ENCODE measurements around the gene GPR3. TPM values are rescaled to one million over a fixed set of nuclear protein-coding genes. Genes with fewer than 3 reads are reported as not detected.

The GPR3 gene
- total RNA-seq, 1 experiment from 2014 or later = 0.95 TPM

DNA sequence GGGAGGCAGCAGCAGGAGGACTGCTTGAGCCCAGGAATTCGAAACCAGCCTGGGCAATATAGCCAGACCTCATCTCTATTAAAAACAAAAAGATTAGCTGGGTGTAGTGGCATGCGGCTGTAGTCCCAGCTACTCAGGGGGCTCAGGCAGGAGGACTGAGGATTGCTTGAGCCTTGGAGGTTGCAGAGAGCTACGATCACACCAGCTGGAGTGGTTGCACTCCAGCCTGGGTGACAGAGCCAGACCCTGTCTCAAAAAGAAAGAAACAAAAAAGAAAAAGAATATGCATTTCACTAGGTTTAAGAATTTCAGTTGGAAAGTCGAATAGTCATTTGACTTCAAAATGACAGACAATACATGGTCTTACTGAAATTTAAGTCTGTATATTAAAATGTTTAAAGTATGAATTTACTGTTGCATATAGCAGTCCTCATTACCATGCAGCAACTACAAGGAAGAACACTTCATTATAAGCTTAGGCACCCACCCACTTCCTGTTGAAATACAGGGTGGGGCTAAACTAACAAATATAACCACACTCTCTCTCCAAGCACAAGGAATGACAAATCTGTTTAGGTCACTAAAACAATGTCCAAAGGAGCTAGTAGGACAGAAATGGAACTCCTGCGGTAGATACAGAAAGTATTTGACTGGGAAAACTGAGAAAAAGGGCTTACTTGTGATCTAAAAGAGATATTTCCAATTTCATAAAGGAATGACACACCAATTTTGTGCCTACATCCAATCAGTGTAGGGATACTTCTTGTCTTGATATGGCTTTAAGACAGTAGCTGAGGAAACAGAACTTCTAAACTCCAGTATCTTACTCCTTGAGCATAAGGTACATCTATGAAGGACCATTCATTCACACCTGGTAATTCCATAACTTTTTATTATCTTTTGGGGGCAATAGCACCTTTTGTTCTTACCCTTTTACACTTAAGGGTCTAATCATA lies 44.1 kb downstream of the GPR3 start:
- intact Hi-C loops (cut with micrococcal nuclease; ENCODE audit: unreplicated experiment) = no loop called here
- DNase-seq (ENCODE audit: low read depth, low spot score) = peak; percentile 43
- ChIA-PET CTCF (no interaction called here), POLR2A (interaction anchor here (0.6 kb wide), 1 partner anchor 130 kb away, joined by 4 read pairs; no protein-coding TSS in a partner anchor)
- no peaks in the 10 kb centered on the region for H3K27me3 ChIP-seq (ENCODE audit: control insufficient read depth, insufficient read depth, low read length)
- no peak for TF ChIP-seq TCF7L2 (IDR thresholded peaks at IDR 0.05; ENCODE audit: low read depth, low read length)
- TF ChIP-seq, protein P1, sequence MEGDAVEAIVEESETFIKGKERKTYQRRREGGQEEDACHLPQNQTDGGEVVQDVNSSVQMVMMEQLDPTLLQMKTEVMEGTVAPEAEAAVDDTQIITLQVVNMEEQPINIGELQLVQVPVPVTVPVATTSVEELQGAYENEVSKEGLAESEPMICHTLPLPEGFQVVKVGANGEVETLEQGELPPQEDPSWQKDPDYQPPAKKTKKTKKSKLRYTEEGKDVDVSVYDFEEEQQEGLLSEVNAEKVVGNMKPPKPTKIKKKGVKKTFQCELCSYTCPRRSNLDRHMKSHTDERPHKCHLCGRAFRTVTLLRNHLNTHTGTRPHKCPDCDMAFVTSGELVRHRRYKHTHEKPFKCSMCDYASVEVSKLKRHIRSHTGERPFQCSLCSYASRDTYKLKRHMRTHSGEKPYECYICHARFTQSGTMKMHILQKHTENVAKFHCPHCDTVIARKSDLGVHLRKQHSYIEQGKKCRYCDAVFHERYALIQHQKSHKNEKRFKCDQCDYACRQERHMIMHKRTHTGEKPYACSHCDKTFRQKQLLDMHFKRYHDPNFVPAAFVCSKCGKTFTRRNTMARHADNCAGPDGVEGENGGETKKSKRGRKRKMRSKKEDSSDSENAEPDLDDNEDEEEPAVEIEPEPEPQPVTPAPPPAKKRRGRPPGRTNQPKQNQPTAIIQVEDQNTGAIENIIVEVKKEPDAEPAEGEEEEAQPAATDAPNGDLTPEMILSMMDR (IDR thresholded peaks at IDR 0.05) = no peak
- TF ChIP-seq, protein P2, sequence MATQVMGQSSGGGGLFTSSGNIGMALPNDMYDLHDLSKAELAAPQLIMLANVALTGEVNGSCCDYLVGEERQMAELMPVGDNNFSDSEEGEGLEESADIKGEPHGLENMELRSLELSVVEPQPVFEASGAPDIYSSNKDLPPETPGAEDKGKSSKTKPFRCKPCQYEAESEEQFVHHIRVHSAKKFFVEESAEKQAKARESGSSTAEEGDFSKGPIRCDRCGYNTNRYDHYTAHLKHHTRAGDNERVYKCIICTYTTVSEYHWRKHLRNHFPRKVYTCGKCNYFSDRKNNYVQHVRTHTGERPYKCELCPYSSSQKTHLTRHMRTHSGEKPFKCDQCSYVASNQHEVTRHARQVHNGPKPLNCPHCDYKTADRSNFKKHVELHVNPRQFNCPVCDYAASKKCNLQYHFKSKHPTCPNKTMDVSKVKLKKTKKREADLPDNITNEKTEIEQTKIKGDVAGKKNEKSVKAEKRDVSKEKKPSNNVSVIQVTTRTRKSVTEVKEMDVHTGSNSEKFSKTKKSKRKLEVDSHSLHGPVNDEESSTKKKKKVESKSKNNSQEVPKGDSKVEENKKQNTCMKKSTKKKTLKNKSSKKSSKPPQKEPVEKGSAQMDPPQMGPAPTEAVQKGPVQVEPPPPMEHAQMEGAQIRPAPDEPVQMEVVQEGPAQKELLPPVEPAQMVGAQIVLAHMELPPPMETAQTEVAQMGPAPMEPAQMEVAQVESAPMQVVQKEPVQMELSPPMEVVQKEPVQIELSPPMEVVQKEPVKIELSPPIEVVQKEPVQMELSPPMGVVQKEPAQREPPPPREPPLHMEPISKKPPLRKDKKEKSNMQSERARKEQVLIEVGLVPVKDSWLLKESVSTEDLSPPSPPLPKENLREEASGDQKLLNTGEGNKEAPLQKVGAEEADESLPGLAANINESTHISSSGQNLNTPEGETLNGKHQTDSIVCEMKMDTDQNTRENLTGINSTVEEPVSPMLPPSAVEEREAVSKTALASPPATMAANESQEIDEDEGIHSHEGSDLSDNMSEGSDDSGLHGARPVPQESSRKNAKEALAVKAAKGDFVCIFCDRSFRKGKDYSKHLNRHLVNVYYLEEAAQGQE (IDR thresholded peaks at IDR 0.05; ENCODE audit: insufficient read depth in 1 of 2, low read depth in 2 of 2, low read length in 1 of 2) = no peak
- no peak for TF ChIP-seq POLR2AphosphoS5 (IDR thresholded peaks at IDR 0.05; ENCODE audit: low read depth, low read length)
- no peak for TF ChIP-seq SIN3A (IDR thresholded peaks at IDR 0.05; ENCODE audit: borderline replicate concordance, insufficient read depth, low read depth, low read length)
- BruUV-seq (replicated peaks) = no TSS peak
- no peak overlapping the region for H3K27ac ChIP-seq (ENCODE audit: low read length)
- H3K9me3 ChIP-seq (ENCODE audit: control insufficient read depth, insufficient read depth, low read depth, low read length) = no peaks in the 10 kb centered on the region
- no peaks in the 10 kb centered on the region for H3K36me3 ChIP-seq (ENCODE audit: control insufficient read depth, insufficient read depth, low read length)
- H3K4me1 ChIP-seq (ENCODE audit: control insufficient read depth, insufficient read depth, low read length) = peaks cover 15% of the 10 kb centered on the region
- ATAC-seq = 0 out of 2 replicates have a peak, but pooled peaks have one; percentile 52
- in situ Hi-C loops (cut with HindIII; ENCODE audit: low pct_unique_long_range_greater_than_20kb, low sequenced_read_pairs) = no loop called here
- H3K4me3 ChIP-seq (ENCODE audit: low read depth in 2 of 2, low read length in 2 of 2) = no peak overlapping the region

DNA sequence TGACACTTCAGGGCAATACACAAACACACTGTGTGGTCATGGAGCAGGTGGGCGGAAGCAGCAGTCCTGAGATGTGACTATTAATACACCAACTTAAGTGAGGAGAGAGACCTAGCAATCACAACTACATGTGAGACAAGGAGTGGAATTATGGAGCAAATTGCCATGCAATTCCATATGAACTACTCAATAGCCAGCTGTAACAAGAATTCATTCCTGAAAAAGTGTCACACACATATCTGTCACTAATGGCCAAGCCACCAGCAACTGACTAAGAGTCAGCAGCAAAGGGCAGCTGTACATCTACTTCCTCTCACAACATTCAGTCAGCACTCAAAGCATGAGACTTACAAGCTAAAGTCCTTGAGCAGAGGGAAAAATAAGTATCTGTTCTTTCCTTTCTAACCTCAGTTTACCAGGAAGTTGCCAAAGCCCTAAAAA lies 46.2 kb downstream of the GPR3 start:
- ChIA-PET POLR2A (no interaction called here), CTCF (interaction anchor here (0.6 kb wide), 1 partner anchor 756 kb away, joined by 3 read pairs; no protein-coding TSS in a partner anchor)
- no TSS peak for BruUV-seq (replicated peaks)

More for the DNA sequence above, 46.2 kb downstream of the GPR3 start:
- ATAC-seq (no peak), DNase-seq (ENCODE audit: low read depth, low spot score) (no peak)
- Histone ChIP-seq H3K9me3 (ENCODE audit: control insufficient read depth, insufficient read depth, low read depth, low read length) (no peaks in the 10 kb centered on the region), H3K4me1 (ENCODE audit: control insufficient read depth, insufficient read depth, low read length) (peaks cover 15% of the 10 kb centered on the region), H3K27me3 (ENCODE audit: control insufficient read depth, insufficient read depth, low read length) (no peaks in the 10 kb centered on the region), H3K4me3 (ENCODE audit: low read depth in 2 of 2, low read length in 2 of 2) (no peak overlapping the region), H3K27ac (ENCODE audit: low read length) (no peak overlapping the region), H3K36me3 (ENCODE audit: control insufficient read depth, insufficient read depth, low read length) (no peaks in the 10 kb centered on the region)
- TF ChIP-seq, protein P1 (IDR thresholded peaks at IDR 0.05) = no peak
- in situ Hi-C loops (cut with HindIII; ENCODE audit: low pct_unique_long_range_greater_than_20kb, low sequenced_read_pairs) = no loop called here
- intact Hi-C loops (cut with micrococcal nuclease; ENCODE audit: unreplicated experiment) = no loop called here

Measured in Panc1 (cell line).